ENCODE measurements around the gene PRKCD.

- TF ChIP-seq EZH2 (IDR thresholded peaks at IDR 0.05; ENCODE audit: insufficient read depth, poor library complexity, severe bottlenecking), result no peak
- no peak for TF ChIP-seq EZH2phosphoT487 (IDR thresholded peaks at IDR 0.05; ENCODE audit: insufficient read depth, low read depth)
These were observed 31.7 kb upstream of the PRKCD start for GRCh38 chr3:53129344-53129743.

All from GM23248 (cell line).